Measurements from ENCODE around the gene AIPL1. TPM values are rescaled to one million over a fixed set of nuclear protein-coding genes. Genes with fewer than 3 reads are reported as not detected.

Gene AIPL1
- total RNA-seq, 4 donors from 2014 or later: not detected

GRCh38 chr17:6377906-6378305, 57.0 kb downstream of the AIPL1 start:
- WGBS: 72% methylated on average over 3 of the region's 3 CpGs
- no peak for DNase-seq (ENCODE audit: low spot score in 2 of 2)
- H3K27me3 ChIP-seq: peaks cover 29% of the 10 kb centered on the region
- H3K4me3 ChIP-seq: no peak overlapping the region
- TF ChIP-seq POLR2A (IDR thresholded peaks at IDR 0.05): no peak
- TF ChIP-seq CTCF (IDR thresholded peaks at IDR 0.05): no peak
- TF ChIP-seq EP300 (IDR thresholded peaks at IDR 0.05): no peak
- TF ChIP-seq POLR2AphosphoS5 (IDR thresholded peaks at IDR 0.05): no peak
- no peaks in the 10 kb centered on the region for H3K36me3 ChIP-seq
- no peaks in the 10 kb centered on the region for H3K9me3 ChIP-seq
- H3K4me1 ChIP-seq: no peaks in the 10 kb centered on the region
- H3K27ac ChIP-seq: no peak overlapping the region

- 41% methylated on average over 11 of the region's 11 CpGs for WGBS
- DNase-seq (ENCODE audit: low spot score in 2 of 2): no peak
- H3K27me3 ChIP-seq: peaks cover 29% of the 10 kb centered on the region
Measured at GRCh38 chr17:6376931-6377361, 58.0 kb downstream of the AIPL1 start.

GRCh38 chr17:6374761-6375312, 60.1 kb downstream of the AIPL1 start:
- no peak overlapping the region for H3K27ac ChIP-seq
- 7% methylated on average over 12 of the region's 14 CpGs for WGBS
- peaks cover 29% of the 10 kb centered on the region for H3K27me3 ChIP-seq
- H3K4me1 ChIP-seq: no peaks in the 10 kb centered on the region
- H3K36me3 ChIP-seq: no peaks in the 10 kb centered on the region
- no peak for DNase-seq (ENCODE audit: low spot score in 2 of 2)
- no peak for TF ChIP-seq POLR2AphosphoS5 (IDR thresholded peaks at IDR 0.05)
- no peak for TF ChIP-seq POLR2A (IDR thresholded peaks at IDR 0.05)
- TF ChIP-seq CTCF (IDR thresholded peaks at IDR 0.05): no peak
- TF ChIP-seq EP300 (IDR thresholded peaks at IDR 0.05): no peak
- H3K9me3 ChIP-seq: no peaks in the 10 kb centered on the region
- H3K4me3 ChIP-seq: no peak overlapping the region

More at GRCh38 chr17:6376931-6377361, 58.0 kb downstream of the AIPL1 start:
- Histone ChIP-seq H3K4me3 (no peak overlapping the region), H3K36me3 (no peaks in the 10 kb centered on the region), H3K27ac (no peak overlapping the region), H3K4me1 (no peaks in the 10 kb centered on the region), H3K9me3 (no peaks in the 10 kb centered on the region)
- TF ChIP-seq EP300 (IDR thresholded peaks at IDR 0.05) (no peak), POLR2AphosphoS5 (IDR thresholded peaks at IDR 0.05) (no peak)

GRCh38 chr17:6374271-6374691, 60.6 kb downstream of the AIPL1 start:
- TF ChIP-seq POLR2A (IDR thresholded peaks at IDR 0.05) (no peak), CTCF (IDR thresholded peaks at IDR 0.05) (no peak), EP300 (IDR thresholded peaks at IDR 0.05) (no peak), POLR2AphosphoS5 (IDR thresholded peaks at IDR 0.05) (no peak)
- H3K4me1 ChIP-seq: no peaks in the 10 kb centered on the region
- H3K27me3 ChIP-seq: peaks cover 28% of the 10 kb centered on the region
- H3K9me3 ChIP-seq: no peaks in the 10 kb centered on the region
- WGBS: 14% methylated on average over 2 of the region's 2 CpGs
- H3K27ac ChIP-seq: no peak overlapping the region
- H3K36me3 ChIP-seq: no peaks in the 10 kb centered on the region
- no peak overlapping the region for H3K4me3 ChIP-seq
- DNase-seq (ENCODE audit: low spot score in 2 of 2): no peak

Other genes with a start within 250 kb of the AIPL1 start
- 1 to 10 TPM; 1.0 to 3.3 (median 3.2) TPM for gene PIMREG, start 9.3 kb upstream of the AIPL1 start, total RNA-seq
- 10 to 100 TPM; 16.4 to 31.1 (median 19.2) TPM for gene PITPNM3, start 121.4 kb upstream of the AIPL1 start, total RNA-seq
- gene KIAA0753, start 205.6 kb upstream of the AIPL1 start, total RNA-seq: 10 to 100 TPM in 2 of 4 donors, 1 to 10 TPM in 2; 4.9 to 24.9 (median 10.4) TPM
- 100 to 1,000 TPM in 1 of 4 donors, 10 to 100 TPM in 3; 30.0 to 153 (median 92.9) TPM for gene TXNDC17, start 205.9 kb upstream of the AIPL1 start, total RNA-seq
- 10 to 100 TPM in 3 of 4 donors, 1 to 10 TPM in 1; 9.3 to 19.2 (median 12.9) TPM for gene MED31, start 216.5 kb upstream of the AIPL1 start, total RNA-seq
- 1 to 10 TPM; 1.9 to 3.3 (median 2.4) TPM for gene C17orf100, start 216.6 kb upstream of the AIPL1 start, total RNA-seq